Stimulated activated CD4-positive, alpha-beta T cell treated with anti-CD3 and anti-CD28 coated beads, TNF-alpha, amount 100 ng/mL, for 1 hour (primary cell): ENCODE results near the gene PPP2R1B.

ENCODE experiments used
- DNase-seq, 3 donors: peaks; one replicate each; pipeline ENCODE4 v3.0.0-alpha.2; 2020; ENCODE audit warnings: low read depth in 3 of 3, low spot score in 1 of 3

PPP2R1B gene

DNA sequence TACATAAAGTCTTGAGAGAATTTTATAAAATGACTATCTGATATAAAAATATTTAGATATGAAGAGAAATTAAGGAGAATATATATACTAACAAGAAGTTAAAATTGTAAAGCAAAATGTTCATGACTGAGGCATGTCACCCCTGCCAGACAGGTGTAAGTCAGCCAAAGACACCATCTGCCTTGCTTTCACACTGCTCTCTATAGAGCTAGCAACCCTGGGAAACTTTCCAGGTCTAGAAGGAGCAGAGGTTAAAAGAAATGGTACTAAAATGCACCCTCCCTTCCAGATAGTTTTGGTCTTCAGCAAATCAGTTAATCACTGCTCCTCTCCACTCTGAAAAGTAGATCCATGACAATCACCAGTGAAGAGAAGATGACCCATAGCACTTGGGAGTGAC, 16.5 kb downstream of the PPP2R1B start:
- DNase-seq, result no peak

DNA sequence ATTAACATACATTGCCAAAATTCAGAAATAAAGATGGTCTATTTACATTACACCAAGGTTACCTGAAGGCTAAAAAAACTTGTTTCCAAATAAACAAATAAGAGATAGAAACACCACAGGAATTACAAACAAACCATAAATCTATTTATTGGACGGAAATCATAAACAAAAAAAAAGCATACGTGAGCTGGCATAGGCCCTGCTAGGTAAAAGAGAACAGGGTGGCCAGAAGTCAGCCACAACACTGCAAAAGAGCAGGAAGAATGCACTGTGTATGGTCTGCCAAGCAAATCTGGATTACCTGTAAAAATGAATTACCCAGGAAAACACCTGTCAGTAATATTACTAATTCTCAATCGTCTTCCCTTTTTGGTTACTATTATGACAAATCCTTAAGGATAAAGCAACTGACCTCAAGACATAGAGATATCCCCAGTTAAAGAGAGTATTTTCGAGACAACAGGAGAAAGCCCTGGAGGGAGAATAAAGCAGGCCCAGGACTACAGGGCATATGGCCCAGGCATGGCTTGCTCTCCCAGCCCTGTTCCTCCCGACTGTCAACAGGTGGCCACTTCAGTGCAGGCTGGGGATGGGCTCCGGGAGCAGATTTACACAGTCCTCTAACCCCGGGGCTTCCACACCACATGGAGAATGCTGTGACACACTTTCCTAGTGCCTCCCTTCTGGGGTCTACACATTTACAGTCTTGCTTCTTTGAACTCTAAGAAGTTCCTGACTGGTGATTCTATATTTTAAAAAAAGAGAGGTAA, 18.0 kb downstream of the PPP2R1B start:
- no peak for DNase-seq

DNA sequence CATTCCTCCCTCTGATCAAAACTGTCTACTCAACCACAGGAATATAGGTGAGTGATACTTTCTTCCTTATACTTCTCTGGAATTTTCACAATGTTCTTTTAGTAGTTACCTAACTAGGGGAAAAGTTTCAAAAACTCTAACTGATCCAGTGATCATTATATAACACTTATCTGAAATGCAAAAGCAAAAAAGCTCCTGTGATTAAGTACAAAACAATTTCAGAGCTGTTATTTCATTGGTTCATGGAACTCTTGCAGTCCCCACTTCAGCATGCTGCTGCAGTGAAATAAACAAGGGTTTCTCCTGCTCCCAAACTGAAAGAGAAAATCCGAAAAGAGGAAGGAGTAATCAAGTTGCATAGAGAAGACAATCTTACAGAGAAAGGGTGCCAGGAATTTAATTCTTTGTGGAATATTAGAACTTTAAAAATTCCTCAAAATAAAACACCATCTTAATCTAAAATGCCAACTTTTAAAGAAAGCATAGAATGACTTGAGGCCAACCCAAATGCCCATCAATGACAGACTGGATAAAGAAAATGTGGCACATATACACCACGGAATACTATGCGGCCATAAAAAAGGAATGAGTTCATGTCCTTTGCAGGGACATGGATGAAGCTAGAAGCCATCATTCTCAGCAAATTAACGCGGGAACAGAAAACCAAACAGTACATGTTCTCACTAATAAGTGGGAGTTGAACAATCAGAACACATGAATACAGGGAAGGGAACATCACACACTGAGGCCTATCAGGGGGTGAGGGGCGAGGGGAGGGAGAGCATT, 20.3 kb downstream of the PPP2R1B start:
- no peak for DNase-seq

DNA sequence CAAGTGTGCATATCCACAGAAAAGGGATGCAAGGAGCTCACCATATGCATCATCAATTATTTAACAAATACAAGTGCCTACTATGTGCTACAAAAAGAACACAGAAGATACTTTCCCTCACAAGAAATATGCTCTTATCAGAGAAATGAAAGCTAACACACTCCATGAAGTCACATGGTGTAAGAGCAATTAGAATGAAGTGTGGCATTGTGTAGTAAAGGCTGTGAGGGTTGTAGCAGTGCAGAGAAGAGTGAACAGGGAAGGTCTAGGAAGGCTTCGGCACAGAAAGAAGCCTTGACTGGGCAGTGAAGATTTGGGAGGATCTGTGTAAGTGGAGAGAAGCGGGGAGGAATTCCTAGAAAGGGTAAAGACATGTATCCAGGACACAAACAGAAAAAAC, 22.5 kb downstream of the PPP2R1B start:
- DNase-seq, result no peak

DNA sequence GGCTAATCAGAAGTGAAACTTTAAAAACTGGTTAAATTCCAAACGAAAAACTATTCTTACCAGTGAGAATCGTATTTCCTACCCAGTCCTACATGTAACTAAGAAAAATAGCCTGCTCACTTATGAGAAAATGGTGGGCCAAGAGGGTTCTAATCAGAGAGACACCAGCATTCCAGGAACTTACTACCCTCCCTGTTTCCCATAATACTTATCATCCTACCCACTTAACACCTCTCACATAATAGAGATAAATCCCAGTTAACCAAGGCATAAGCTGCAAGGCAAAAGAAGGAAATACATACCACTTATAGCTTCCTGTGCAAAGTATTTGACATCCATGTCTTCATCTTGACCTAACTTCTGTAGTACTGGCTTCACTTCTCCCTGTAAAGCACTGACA, 24.4 kb downstream of the PPP2R1B start:
- no peak for DNase-seq

DNA sequence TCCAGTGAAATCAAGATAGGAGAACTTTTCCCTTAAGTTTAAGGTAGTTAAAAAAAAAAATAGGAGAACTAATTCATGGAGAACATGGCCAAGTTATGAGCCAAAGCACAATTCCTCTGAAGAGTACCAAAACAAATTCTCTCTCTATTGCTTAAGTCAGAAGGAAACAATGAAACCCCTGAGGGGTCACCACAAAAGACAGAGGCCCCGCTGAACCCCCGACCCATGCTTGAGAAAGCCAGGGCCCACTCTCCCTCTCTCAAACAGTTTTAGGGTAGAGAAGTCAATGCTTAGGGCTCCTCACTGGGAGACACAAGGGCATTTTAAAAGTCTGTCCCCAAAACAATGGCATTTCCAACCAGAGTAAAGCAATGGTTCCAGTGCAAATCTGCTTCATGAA, 26.9 kb downstream of the PPP2R1B start:
- no peak for DNase-seq

DNA sequence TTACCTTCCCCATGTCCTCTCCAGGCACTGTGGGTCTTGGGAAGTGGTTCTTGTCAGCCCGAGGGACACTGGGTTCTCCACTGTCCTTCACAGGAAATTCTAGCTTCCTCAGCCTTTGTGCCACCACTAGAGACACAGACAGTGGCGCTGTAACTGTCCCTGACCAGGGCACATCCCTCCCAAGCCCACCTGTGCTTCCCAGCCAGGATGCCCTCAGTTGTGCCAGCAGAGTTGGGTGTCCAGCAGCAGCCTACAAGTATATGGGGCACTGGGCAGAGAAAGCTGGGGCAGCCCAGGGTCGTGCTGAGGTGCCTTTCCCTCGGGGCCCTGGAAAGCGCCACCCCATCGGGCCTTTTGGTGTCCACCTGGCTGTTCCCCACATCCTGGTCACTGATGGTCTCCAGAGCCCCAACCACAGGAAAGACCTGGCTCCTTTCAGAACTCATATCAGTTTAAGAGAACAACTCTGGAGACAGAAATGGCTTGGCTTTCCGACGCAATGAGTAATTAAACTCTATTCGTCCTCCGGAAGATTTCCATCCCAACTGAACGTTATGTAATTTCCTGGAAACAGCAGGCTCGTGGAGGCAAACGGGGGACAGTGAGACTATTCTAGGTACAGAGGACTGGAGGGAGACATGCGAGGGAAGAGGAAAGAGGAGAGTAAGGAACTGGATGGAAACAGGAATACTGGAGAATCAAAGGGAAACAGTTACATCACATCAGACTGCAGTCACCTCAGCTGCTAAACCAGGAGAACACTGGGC, 28.6 kb downstream of the PPP2R1B start:
- DNase-seq, result no peak

DNA sequence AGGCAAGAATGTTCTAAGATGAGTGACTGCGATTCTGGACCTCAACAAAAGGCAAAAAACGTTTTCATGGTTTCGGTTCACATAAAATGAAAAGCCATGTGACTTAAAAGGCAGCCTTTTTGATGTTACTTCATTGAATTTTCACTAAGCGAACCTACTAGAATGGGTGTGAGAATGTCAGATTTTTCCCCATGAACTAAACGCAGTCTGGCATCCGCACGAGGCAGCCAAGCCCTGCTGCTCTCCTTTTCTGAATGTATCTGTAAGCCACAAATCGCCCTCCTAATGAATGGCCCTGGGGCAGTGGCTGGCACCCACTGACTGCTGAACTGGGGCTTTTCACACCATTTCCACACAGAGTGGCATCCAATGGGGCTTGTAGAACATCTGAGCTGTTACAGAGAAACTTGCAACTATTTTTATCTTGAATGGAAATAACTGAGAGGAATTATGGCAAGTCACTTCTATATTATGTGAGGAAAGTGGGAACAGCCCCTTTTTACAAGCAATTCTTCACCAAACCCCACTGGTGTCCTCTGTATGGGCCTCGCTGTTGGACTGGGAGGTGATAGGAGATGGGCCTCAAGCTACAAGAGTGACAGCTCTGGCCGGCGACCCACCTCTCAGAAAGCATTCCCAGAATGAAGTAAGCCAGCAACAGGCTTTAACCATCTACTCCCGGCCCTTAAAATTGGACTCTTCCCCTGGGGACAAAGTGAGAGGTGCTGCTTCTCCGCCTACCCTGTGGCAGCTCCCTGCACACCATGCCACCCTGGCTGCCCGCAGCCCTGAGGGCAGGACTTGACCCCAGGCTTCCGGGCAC, 29.4 kb downstream of the PPP2R1B start:
- DNase-seq, result no peak

DNA sequence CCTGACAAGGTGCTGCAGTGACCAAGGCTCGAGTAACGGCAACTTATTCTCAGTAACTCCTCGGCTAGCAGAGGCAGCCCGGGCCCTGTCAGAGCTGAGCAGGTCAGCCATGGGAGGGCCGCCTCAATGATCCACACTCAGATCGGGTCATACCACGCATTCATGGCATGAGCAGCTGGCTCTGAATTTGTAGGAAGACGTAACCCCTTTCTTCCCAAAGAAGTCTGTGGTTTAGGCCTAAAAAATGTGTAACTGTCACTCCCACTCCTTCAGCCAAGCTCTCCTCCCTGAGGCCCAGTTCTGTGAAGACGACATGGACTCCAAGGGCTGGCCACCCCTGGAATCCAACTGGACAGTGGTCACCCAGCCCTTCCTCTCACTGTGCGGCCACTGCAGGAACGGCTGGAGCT, 30.0 kb downstream of the PPP2R1B start:
- no peak for DNase-seq

DNA sequence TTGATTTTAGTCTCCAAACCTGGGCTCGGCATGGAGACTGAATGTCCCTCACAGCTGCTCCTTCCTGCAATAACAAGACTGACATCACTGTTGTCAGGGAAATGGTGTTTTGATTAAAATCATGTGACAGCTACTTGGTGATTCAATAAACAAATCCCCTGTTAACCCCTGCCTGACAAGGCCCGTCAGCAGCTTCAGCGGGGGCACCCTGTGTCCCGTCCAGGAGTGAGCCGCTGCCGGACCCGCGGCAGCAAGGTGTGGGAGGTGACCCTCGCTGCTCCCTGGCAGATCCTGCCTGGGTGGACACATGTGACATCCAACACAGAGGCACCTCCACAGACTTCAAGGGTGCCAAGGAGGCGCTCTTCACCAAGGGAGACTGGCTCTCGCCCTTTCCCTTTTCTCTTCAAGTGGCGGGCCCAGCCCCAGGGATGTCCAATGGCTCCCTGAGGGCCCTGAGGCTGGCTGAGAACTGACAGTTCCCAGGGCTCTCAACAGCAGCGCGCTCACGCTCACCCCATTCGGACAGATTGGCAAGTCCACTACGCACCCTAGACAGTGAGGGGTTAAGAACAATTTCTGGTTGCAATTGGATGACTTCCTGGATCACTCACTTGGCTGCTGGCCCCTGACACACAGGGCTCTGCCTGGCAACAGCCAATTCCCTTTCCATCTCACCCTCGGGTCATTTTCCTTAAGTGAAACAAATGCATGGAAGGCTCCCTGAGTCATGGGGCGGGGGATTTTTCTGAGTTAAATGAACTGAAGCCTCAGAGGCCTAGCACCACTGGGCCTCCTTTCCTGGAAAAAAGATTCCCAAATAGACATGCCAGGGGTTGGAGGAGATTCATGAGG, 30.7 kb downstream of the PPP2R1B start:
- no peak for DNase-seq

DNA sequence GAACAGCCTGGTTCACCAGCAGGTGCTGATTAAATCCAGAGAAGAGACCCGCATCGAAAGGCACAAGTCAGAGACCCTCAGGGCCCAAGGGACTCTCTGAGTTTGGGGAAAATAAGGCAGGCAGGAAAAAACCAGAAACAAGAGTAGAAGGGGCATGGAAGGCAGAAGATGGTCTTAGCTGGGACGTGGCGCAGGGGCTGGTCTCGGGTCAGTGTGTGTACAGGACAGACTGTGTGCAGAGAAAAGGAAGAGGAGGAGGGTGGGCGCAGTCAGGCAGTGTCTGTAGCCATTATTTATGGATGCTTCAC, 31.3 kb downstream of the PPP2R1B start:
- no peak for DNase-seq

DNA sequence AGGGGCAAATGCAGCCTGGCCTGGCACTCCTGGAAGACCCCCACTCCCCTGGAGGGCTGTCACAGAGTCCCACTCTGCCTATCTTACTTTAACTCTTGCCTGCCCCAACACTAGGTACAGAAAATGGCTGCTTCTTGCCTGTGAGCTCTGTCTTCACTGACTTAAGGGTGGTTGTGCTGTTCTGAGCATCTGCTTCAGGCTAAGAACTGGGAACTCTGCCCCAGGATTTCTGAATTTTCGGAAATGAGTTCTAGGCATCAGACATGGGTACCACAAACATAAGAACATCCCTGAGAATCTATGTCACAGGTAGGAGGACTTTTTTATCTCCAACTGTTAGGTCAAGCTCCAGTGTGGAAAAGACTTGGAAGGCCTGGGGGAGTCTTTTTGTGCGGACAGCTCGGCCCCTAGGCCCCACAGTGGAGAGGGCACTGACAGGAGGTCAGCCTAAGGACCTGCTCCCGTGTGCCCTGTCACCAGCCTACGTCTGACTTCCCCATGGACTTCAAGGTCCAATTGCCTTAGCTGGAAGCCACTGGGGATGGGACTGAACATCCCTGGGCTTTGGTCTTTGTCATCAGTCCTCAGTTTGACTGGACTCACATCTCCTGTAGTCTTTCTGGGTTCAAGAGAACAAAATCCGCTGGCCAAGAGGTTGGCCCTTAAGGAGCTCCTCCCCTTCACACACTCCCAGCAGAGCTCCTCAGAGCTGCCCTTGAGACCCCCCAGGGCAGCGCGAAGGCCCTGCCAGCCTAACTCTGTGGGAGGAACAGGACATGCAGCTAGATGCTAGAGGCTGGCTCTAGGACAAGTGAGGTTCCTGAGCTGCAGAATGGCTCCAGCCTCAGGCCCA, 31.9 kb downstream of the PPP2R1B start:
- no peak for DNase-seq

DNA sequence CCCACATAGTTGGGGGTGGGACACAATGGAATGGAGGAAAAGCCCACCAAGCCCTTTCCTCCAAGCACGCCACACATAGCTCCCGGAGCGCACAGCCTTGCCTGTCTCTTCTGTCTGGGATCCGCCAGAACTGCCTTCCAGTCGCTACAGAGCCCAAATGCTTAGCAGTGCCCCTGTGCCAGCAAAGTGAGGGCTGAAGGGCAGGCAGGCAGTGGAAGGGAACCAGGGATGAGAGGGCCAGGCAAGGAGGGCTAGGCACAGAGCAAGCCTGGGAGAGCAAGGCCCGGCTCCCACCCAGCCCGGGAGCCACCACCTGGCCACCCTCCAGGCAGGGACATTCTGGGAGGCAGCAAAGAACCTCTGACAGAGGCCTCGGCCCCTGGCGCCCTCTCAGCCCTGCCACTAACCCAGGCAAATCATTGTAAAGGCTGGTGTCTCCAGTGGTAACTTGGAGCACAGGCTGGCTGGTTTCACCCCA, 32.5 kb downstream of the PPP2R1B start:
- DNase-seq, result no peak

DNA sequence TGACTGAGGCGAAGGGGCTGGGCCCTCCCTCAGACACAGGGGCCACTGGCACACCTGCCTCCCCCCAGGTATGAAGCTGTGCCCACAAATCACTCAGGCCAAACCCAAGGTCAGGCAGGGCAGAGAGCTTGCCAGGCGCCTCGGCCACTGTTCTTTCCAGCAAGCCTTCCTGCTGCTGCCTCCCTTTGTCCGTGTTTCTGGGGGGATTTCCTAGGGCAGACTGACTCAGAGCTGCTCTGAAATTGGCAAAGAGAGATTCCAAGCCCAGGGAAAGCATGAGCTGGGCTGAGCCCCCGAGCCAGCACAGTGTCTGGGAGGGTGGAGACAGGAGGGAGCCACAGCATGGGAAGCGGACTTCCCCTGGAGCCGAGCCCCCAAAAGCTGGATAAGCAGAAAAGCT, 33.2 kb downstream of the PPP2R1B start:
- DNase-seq, result no peak

DNA sequence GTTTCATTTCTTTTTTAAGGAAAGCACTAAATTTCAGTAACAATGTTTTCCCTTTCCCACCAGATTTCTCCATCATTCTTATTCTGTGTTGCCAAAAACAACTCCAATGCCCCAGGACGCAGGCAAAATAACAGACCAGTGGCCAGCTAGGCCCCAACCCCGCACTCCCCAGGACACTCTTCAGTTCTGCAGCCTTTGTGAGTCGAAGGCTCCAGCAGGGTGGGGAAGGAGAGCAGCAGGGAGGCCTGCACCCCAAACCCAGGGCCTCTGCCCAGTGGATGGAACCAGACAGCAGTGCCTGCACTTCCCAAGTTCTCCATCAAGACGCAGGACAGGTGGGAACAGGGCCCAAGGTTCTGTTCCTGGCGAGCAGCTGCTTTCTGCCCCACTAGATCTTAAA, 34.4 kb downstream of the PPP2R1B start:
- DNase-seq, result no peak

DNA sequence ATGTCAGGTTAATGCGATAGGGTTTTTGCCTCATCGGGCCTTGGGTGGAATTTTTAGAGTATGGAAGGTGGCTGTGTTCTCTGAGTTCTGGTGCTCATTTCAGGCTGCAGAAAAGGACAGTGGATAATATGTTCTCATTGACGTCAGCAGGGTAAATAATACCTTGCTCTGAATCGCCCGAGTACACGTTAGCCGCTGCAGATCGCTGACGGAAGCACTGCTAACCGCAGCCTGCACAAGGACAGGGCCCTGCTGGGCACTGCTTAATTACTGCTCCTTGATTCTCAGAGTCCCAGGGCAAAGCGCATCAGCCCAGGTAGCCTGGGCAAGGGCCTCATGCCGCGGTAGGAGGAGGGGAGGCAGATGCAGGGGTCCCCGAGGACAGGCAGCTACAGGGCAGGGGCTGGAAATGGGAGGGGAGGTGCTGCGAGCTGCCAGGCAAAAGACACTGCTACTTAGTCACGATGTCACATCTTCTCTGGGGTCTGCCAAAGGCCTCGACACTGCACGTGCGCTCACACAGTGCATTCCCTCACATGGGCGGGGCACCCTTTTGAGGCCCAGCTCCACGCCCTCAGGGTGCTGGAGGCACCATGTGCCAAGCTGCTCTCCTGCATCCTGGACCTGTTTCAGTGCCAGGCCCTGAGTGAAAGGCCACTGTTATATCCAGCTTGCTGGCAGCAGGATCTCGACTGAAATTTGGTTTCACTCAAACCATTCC, 35.2 kb downstream of the PPP2R1B start:
- no peak for DNase-seq

DNA sequence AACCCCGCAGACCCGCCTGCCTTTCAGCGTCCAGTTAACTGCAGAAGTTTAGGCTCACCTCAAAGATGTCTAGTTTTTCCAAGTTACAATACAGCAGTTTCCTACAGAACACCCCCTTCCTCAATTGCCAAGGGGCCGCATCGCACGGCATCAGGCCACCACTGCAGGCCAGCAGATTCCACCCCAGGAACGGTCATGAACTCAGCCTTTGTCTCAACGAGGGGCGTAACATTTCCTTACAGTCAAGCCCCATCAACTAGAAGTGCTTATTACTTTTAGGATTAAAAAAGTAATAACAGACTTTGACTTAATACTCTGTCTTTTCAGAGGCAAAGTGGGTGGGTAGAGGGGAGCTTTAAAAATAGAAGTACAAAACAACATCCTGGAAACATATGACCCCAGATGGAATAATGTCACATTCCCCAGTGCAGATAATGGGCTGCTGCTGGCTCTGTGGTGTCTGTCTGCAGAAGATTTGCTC, 36.3 kb downstream of the PPP2R1B start:
- DNase-seq, result no peak

DNA sequence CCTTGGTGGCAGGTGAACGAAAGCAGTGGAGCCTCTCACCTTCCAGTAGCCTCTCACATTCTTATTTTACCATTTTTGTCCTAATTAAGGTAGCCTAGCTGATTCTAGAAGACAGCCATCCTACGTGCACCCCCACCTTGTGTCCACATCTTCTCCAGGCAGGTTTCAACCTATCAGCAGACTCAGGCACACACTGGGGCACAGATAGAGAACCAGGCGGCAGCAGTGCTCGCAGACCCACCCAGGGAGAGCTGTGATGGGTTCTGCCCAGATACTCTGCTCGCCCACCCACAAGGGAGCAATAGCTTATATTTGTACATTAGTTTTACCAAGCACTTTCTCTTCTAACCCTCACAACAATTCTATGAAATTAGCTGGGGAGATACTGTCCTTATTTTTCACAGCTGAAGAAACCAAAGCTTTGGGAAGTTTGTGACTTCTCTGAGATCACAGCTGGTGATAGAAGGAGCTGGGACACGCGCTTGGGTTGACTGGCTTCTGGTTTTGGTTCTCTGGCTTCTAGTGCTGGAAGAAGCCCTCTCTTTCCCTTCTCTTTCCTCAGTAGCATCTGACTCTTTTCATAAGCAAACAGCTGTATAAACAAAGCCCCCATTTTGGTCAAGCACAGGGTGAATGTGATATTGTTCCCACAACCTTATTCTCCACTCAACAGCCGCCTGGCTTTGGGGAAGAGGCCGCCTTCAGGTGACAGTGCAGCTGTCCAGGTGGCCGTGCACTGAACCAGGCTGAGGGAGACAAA, 36.9 kb downstream of the PPP2R1B start:
- no peak for DNase-seq
